HepG2 (cell line): ENCODE results near the gene PPP1R9B. TPM values are rescaled to one million over a fixed set of nuclear protein-coding genes. Genes with fewer than 3 reads are reported as not detected.
A peak's percentile ranks its signal among the peaks of the same experiment; 100 is the strongest.

Source experiments
- NCOA2 ChIP-seq: sonication (generic); formaldehyde crosslinking; IDR thresholded peaks from 2 replicates; pipeline ENCODE4 v1.8.0; 2022; ENCODE audit warnings: inconsistent platforms
- PPARG ChIP-seq: conservative IDR thresholded peaks from 2 replicates; pipeline ENCODE4 v1.6.1; 2016; ENCODE audit warnings: missing biosample characterization, missing genetic modification reagents
- TEAD2 ChIP-seq: sonication (generic); formaldehyde crosslinking; IDR thresholded peaks from 2 replicates; pipeline ENCODE4 v1.9.0; 2021; ENCODE audit warnings: missing genetic modification reagents
- THYN1 ChIP-seq: sonication (generic); formaldehyde crosslinking; IDR thresholded peaks from 2 replicates; pipeline ENCODE4 v1.8.1; 2023; ENCODE audit warnings: low read depth, mild to moderate bottlenecking, moderate library complexity, missing genetic modification reagents, borderline replicate concordance
- ZNF83 ChIP-seq: sonication (generic); formaldehyde crosslinking; IDR thresholded peaks from 2 replicates; pipeline ENCODE4 v1.4.0; 2020; ENCODE audit warnings: missing genetic modification reagents, mild to moderate bottlenecking, borderline replicate concordance
- ZSCAN25 ChIP-seq: sonication (generic); formaldehyde crosslinking; IDR thresholded peaks from 2 replicates; pipeline ENCODE4 v1.8.0; 2022; ENCODE audit warnings: mild to moderate bottlenecking, missing genetic modification reagents
- polyA plus RNA-seq, 8 experiments: library from polyadenylated mRNA; depleted of rRNA in 3 of 8; stranded (reverse) in 7 of 8; unstranded in 1 of 8; fragments of >200 nt; fragmentation: Illumina TruSeq in 4 of 8; extraction: Trizol in 4 of 8; gene quantifications; 2 replicates each; pipeline versions ENCODE4 v1.2.1 to v1.2.3, GENCODE V29; 2011 to 2016; ENCODE audit warnings: low read depth in 4 of 8, missing spikeins in 1 of 8, mixed read lengths in 1 of 8; ENCODE audit not compliant: insufficient read depth in 1 of 8
- total RNA-seq, 5 experiments: library from RNA; depleted of rRNA; stranded (reverse); fragments of >200 nt; fragmentation: Illumina TruSeq; extraction: Trizol; gene quantifications; 2 replicates each; pipeline ENCODE4 v1.2.3, GENCODE V29; 2016; ENCODE audit warnings: low read depth in 1 of 5
- TF ChIP-seq, protein P1 (sequence below): sonication (generic); formaldehyde crosslinking; IDR thresholded peaks from 2 replicates; pipeline ENCODE4 v1.4.0; 2020; ENCODE audit warnings: missing genetic modification reagents, borderline replicate concordance
- TF ChIP-seq, protein P2 (sequence below): sonication (generic); formaldehyde crosslinking; conservative IDR thresholded peaks from 2 replicates; pipeline ENCODE4 v1.8.0; 2022; ENCODE audit warnings: low read depth, missing genetic modification reagents
- TF ChIP-seq, protein P3 (sequence below): IDR thresholded peaks from 2 replicates; pipeline ENCODE4 v1.6.1; 2016; ENCODE audit warnings: mild to moderate bottlenecking, missing biosample characterization, missing genetic modification reagents
- TF ChIP-seq, protein P4 (sequence below): sonication (generic); formaldehyde crosslinking; IDR thresholded peaks from 2 replicates; pipeline ENCODE4 v1.4.0; 2020; ENCODE audit warnings: missing genetic modification reagents, low read depth, mild to moderate bottlenecking, borderline replicate concordance
- TF ChIP-seq, protein P5 (sequence below): sonication (generic); formaldehyde crosslinking; conservative IDR thresholded peaks from 2 replicates; pipeline ENCODE4 v1.8.0; 2022; ENCODE audit warnings: mild to moderate bottlenecking, moderate library complexity, missing genetic modification reagents
- TF ChIP-seq, protein P6 (sequence below), 2 experiments: sonication (generic) in 1 of 2; formaldehyde crosslinking in 1 of 2; IDR thresholded peaks; 2 replicates each; pipeline versions ENCODE4 v1.4.0 to v1.6.1; 2018 to 2020; ENCODE audit warnings: missing genetic modification reagents in 2 of 2, borderline replicate concordance in 1 of 2, low read depth in 1 of 2, mild to moderate bottlenecking in 1 of 2, missing biosample characterization in 1 of 2
- TF ChIP-seq, protein P7 (sequence below): sonication (generic); formaldehyde crosslinking; IDR thresholded peaks from 2 replicates; pipeline ENCODE4 v1.5.0; 2020; ENCODE audit warnings: missing genetic modification reagents, mild to moderate bottlenecking, borderline replicate concordance

PPP1R9B gene
- total and polyA plus RNA-seq, 2 of the 13 experiments (the other 11 are each of a cell fraction or from before 2014, with no cell fraction given), result 9.4 to 15.8 TPM

DNA sequence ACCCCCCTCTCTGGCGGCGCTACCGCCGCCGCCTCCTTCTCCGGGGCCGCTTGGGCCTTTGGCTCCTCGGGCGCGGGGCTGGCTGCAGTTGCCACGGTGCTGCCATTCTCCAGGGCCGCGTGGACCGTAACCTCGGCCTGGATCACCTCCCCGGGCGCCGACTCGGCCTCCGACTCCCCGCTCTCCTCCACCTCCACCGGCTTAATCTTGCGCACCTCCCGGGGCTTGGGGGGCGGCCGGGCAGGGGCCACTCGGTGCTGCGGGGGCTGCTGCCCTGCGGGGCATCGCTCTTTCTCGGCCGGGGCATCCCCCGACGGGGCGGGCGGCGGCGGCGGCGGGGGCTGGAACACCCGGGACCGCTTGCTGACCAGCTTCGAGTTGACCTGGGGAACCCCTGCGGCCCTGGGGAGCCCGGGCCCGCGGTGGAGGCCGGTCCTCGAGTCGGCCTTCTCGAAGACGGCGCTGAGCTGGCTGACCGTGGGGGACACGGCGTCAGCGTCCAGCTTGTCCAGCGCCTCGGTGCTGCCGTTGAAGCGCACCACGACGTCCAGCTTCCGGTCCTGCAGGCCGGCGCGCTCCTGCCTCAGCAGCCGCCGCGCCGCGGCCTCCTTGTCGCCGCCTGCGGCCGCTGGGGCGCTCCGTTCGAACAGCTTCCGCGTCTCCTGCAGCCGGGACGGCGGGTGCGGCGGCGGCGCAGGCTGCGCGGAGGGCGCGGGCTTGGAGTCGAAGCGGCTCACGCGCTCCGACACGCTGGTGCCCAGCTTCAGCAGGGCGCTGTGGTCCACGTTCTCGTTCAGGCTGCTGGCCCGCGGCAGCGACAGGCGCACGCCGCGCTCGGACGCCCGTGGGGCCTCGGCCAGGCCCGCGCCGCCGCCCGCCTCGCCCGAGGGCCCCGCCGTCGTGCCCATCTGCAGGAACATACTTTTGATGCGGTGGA, 792 bp downstream of the PPP1R9B start (continued):
- TF ChIP-seq, protein P1, sequence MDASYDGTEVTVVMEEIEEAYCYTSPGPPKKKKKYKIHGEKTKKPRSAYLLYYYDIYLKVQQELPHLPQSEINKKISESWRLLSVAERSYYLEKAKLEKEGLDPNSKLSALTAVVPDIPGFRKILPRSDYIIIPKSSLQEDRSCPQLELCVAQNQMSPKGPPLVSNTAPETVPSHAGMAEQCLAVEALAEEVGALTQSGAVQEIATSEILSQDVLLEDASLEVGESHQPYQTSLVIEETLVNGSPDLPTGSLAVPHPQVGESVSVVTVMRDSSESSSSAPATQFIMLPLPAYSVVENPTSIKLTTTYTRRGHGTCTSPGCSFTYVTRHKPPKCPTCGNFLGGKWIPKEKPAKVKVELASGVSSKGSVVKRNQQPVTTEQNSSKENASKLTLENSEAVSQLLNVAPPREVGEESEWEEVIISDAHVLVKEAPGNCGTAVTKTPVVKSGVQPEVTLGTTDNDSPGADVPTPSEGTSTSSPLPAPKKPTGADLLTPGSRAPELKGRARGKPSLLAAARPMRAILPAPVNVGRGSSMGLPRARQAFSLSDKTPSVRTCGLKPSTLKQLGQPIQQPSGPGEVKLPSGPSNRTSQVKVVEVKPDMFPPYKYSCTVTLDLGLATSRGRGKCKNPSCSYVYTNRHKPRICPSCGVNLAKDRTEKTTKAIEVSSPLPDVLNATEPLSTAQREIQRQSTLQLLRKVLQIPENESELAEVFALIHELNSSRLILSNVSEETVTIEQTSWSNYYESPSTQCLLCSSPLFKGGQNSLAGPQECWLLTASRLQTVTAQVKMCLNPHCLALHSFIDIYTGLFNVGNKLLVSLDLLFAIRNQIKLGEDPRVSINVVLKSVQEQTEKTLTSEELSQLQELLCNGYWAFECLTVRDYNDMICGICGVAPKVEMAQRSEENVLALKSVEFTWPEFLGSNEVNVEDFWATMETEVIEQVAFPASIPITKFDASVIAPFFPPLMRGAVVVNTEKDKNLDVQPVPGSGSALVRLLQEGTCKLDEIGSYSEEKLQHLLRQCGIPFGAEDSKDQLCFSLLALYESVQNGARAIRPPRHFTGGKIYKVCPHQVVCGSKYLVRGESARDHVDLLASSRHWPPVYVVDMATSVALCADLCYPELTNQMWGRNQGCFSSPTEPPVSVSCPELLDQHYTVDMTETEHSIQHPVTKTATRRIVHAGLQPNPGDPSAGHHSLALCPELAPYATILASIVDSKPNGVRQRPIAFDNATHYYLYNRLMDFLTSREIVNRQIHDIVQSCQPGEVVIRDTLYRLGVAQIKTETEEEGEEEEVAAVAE (CRISPR knock-in tag), result no peak
- TF ChIP-seq, protein P2, sequence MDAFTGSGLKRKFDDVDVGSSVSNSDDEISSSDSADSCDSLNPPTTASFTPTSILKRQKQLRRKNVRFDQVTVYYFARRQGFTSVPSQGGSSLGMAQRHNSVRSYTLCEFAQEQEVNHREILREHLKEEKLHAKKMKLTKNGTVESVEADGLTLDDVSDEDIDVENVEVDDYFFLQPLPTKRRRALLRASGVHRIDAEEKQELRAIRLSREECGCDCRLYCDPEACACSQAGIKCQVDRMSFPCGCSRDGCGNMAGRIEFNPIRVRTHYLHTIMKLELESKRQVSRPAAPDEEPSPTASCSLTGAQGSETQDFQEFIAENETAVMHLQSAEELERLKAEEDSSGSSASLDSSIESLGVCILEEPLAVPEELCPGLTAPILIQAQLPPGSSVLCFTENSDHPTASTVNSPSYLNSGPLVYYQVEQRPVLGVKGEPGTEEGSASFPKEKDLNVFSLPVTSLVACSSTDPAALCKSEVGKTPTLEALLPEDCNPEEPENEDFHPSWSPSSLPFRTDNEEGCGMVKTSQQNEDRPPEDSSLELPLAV (CRISPR knock-in tag), result no peak
- TF ChIP-seq TEAD2 (CRISPR knock-in tag) (no peak), ZNF83 (0 out of 2 replicates have a peak, but pooled peaks have one; percentile 38), THYN1 (no peak), ZSCAN25 (CRISPR knock-in tag) (peak; percentile 57), PPARG (CRISPR knock-in tag) (0 out of 2 replicates have a peak, but pooled peaks have one; percentile 22), NCOA2 (CRISPR knock-in tag) (no peak)
- TF ChIP-seq, protein P3, sequence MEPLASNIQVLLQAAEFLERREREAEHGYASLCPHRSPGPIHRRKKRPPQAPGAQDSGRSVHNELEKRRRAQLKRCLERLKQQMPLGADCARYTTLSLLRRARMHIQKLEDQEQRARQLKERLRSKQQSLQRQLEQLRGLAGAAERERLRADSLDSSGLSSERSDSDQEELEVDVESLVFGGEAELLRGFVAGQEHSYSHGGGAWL, result peak; percentile 18; the same call in 1 of the 2 replicates
- TF ChIP-seq, protein P4, sequence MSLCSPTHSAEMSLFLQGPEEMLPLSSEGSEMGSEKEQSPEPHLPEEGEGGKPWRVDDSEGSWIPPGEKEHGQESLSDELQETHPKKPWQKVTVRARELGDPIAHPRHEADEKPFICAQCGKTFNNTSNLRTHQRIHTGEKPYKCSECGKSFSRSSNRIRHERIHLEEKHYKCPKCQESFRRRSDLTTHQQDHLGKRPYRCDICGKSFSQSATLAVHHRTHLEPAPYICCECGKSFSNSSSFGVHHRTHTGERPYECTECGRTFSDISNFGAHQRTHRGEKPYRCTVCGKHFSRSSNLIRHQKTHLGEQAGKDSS (CRISPR knock-in tag), result peak; percentile 73
- TF ChIP-seq, protein P5, sequence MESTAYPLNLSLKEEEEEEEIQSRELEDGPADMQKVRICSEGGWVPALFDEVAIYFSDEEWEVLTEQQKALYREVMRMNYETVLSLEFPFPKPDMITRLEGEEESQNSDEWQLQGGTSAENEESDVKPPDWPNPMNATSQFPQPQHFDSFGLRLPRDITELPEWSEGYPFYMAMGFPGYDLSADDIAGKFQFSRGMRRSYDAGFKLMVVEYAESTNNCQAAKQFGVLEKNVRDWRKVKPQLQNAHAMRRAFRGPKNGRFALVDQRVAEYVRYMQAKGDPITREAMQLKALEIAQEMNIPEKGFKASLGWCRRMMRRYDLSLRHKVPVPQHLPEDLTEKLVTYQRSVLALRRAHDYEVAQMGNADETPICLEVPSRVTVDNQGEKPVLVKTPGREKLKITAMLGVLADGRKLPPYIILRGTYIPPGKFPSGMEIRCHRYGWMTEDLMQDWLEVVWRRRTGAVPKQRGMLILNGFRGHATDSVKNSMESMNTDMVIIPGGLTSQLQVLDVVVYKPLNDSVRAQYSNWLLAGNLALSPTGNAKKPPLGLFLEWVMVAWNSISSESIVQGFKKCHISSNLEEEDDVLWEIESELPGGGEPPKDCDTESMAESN, result no peak
- TF ChIP-seq, protein P6, sequence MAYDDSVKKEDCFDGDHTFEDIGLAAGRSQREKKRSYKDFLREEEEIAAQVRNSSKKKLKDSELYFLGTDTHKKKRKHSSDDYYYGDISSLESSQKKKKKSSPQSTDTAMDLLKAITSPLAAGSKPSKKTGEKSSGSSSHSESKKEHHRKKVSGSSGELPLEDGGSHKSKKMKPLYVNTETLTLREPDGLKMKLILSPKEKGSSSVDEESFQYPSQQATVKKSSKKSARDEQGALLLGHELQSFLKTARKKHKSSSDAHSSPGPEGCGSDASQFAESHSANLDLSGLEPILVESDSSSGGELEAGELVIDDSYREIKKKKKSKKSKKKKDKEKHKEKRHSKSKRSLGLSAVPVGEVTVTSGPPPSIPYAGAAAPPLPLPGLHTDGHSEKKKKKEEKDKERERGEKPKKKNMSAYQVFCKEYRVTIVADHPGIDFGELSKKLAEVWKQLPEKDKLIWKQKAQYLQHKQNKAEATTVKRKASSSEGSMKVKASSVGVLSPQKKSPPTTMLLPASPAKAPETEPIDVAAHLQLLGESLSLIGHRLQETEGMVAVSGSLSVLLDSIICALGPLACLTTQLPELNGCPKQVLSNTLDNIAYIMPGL (CRISPR knock-in tag; IDR thresholded peaks at IDR 0.05; ENCODE audit: borderline replicate concordance in 1 of 2, low read depth in 1 of 2), result peak; percentile 82 to 86; a peak in 3 of 4 replicates
- TF ChIP-seq, protein P7, sequence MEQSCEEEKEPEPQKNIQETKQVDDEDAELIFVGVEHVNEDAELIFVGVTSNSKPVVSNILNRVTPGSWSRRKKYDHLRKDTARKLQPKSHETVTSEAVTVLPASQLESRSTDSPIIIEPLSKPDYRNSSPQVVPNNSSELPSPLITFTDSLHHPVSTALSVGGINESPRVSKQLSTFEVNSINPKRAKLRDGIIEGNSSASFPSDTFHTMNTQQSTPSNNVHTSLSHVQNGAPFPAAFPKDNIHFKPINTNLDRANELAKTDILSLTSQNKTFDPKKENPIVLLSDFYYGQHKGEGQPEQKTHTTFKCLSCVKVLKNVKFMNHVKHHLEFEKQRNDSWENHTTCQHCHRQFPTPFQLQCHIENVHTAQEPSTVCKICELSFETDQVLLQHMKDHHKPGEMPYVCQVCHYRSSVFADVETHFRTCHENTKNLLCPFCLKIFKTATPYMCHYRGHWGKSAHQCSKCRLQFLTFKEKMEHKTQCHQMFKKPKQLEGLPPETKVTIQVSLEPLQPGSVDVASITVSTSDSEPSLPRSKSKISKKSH (CRISPR knock-in tag), result no peak
